ENCODE measurements around the gene RAB44. TPM values are rescaled to one million over a fixed set of nuclear protein-coding genes. Genes with fewer than 3 reads are reported as not detected.
A peak's percentile ranks its signal among the peaks of the same experiment; 100 is the strongest.

Gene RAB44
- total and polyA plus RNA-seq, 2 of the 13 experiments (the other 11 are each of a cell fraction or from before 2014, with no cell fraction given): not detected

- TF ChIP-seq GRHL1 (CRISPR knock-in tag; conservative IDR thresholded peaks at IDR 0.05): no peak
- peak; percentile 86; the same call in 1 of the 2 replicates for TF ChIP-seq ZNF670 (CRISPR knock-in tag; IDR thresholded peaks at IDR 0.05; ENCODE audit: borderline replicate concordance)
- TF ChIP-seq, protein P1, sequence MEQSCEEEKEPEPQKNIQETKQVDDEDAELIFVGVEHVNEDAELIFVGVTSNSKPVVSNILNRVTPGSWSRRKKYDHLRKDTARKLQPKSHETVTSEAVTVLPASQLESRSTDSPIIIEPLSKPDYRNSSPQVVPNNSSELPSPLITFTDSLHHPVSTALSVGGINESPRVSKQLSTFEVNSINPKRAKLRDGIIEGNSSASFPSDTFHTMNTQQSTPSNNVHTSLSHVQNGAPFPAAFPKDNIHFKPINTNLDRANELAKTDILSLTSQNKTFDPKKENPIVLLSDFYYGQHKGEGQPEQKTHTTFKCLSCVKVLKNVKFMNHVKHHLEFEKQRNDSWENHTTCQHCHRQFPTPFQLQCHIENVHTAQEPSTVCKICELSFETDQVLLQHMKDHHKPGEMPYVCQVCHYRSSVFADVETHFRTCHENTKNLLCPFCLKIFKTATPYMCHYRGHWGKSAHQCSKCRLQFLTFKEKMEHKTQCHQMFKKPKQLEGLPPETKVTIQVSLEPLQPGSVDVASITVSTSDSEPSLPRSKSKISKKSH (CRISPR knock-in tag; IDR thresholded peaks at IDR 0.05; ENCODE audit: borderline replicate concordance): no peak; the same call in 1 of the 2 replicates
- TF ChIP-seq, protein P2, sequence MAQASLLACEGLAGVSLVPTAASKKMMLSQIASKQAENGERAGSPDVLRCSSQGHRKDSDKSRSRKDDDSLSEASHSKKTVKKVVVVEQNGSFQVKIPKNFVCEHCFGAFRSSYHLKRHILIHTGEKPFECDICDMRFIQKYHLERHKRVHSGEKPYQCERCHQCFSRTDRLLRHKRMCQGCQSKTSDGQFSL (CRISPR knock-in tag; IDR thresholded peaks at IDR 0.05): no peak
- TF ChIP-seq ZNF660 (CRISPR knock-in tag; IDR thresholded peaks at IDR 0.05; ENCODE audit: borderline replicate concordance, low read depth): no peak
- TF ChIP-seq ZBTB43 (CRISPR knock-in tag; conservative IDR thresholded peaks at IDR 0.05): no peak
- TF ChIP-seq HINFP (CRISPR knock-in tag; IDR thresholded peaks at IDR 0.05; ENCODE audit: low read depth): no peak
- peak; percentile 87; the same call in 1 of the 2 replicates for TF ChIP-seq ZNF850 (CRISPR knock-in tag; conservative IDR thresholded peaks at IDR 0.05)
- TF ChIP-seq ZNF33B (CRISPR knock-in tag; IDR thresholded peaks at IDR 0.05): 0 out of 2 replicates have a peak, but pooled peaks have one; percentile 6
- no peak for TF ChIP-seq CREB1 (IDR thresholded peaks at IDR 0.05)
- TF ChIP-seq CREB1 (CRISPR knock-in tag; IDR thresholded peaks at IDR 0.05): no peak
- TF ChIP-seq DBP (CRISPR knock-in tag; IDR thresholded peaks at IDR 0.05; ENCODE audit: not compliant biosample characterization): no peak
- peak; percentile 93 for TF ChIP-seq ZNF263 (CRISPR knock-in tag; IDR thresholded peaks at IDR 0.05)
- TF ChIP-seq TEAD2 (CRISPR knock-in tag; IDR thresholded peaks at IDR 0.05): no peak
- TF ChIP-seq, protein P3, sequence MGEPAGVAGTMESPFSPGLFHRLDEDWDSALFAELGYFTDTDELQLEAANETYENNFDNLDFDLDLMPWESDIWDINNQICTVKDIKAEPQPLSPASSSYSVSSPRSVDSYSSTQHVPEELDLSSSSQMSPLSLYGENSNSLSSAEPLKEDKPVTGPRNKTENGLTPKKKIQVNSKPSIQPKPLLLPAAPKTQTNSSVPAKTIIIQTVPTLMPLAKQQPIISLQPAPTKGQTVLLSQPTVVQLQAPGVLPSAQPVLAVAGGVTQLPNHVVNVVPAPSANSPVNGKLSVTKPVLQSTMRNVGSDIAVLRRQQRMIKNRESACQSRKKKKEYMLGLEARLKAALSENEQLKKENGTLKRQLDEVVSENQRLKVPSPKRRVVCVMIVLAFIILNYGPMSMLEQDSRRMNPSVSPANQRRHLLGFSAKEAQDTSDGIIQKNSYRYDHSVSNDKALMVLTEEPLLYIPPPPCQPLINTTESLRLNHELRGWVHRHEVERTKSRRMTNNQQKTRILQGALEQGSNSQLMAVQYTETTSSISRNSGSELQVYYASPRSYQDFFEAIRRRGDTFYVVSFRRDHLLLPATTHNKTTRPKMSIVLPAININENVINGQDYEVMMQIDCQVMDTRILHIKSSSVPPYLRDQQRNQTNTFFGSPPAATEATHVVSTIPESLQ (CRISPR knock-in tag; conservative IDR thresholded peaks at IDR 0.05): no peak
- TF ChIP-seq FOSL2 (CRISPR knock-in tag; IDR thresholded peaks at IDR 0.05): peak; percentile 60
- no peak for TF ChIP-seq TMF1 (CRISPR knock-in tag; IDR thresholded peaks at IDR 0.05; ENCODE audit: low read depth)
Measured at GRCh38 chr6:36679043-36679833, 18.4 kb upstream of the RAB44 start (continued).
